ENCODE results near the gene NEURL1B.
"Not testable (repeated sequence)": the region's sequence is repeated elsewhere in the genome, so short reads cannot be mapped to it uniquely, and the experiment has no call there.

The NEURL1B gene

GRCh38 chr5:172657524-172658233 is 16.6 kb downstream of the NEURL1B start:
- not testable (repeated sequence) for DNase-seq (ENCODE audit: low read depth)

- DNase-seq (ENCODE audit: low read depth) = no peak
Measured at GRCh38 chr5:172658391-172658790, 17.3 kb downstream of the NEURL1B start.

- peak; percentile 36 for DNase-seq (ENCODE audit: low read depth)
Measured at GRCh38 chr5:172658961-172659501, 18.0 kb downstream of the NEURL1B start.

- DNase-seq (ENCODE audit: low read depth) = no peak
Measured at GRCh38 chr5:172659570-172659908, 18.5 kb downstream of the NEURL1B start.

GRCh38 chr5:172659909-172660628 is 19.0 kb downstream of the NEURL1B start:
- peak; percentile 89 for DNase-seq (ENCODE audit: low read depth)

GRCh38 chr5:172660974-172661373 is 19.9 kb downstream of the NEURL1B start:
- DNase-seq (ENCODE audit: low read depth) = no peak

- no peak for DNase-seq (ENCODE audit: low read depth)
Measured at GRCh38 chr5:172661526-172661925, 20.5 kb downstream of the NEURL1B start.

- DNase-seq (ENCODE audit: low read depth) = no peak
Measured at GRCh38 chr5:172662596-172662995, 21.5 kb downstream of the NEURL1B start.

- DNase-seq (ENCODE audit: low read depth) = no peak
Measured at GRCh38 chr5:172664018-172664417, 23.0 kb downstream of the NEURL1B start.

- DNase-seq (ENCODE audit: low read depth) = no peak
Measured at GRCh38 chr5:172664681-172665541, 23.8 kb downstream of the NEURL1B start.

GRCh38 chr5:172666251-172666650 is 25.2 kb downstream of the NEURL1B start:
- no peak for DNase-seq (ENCODE audit: low read depth)

- no peak for DNase-seq (ENCODE audit: low read depth)
Measured at GRCh38 chr5:172667786-172668593, 26.9 kb downstream of the NEURL1B start.

- DNase-seq (ENCODE audit: low read depth) = no peak
Measured at GRCh38 chr5:172668594-172669071, 27.6 kb downstream of the NEURL1B start.

GRCh38 chr5:172669386-172670004 is 28.4 kb downstream of the NEURL1B start:
- no peak for DNase-seq (ENCODE audit: low read depth)

- DNase-seq (ENCODE audit: low read depth) = no peak
Measured at GRCh38 chr5:172670005-172670402, 28.9 kb downstream of the NEURL1B start.

- DNase-seq (ENCODE audit: low read depth) = no peak
Measured at GRCh38 chr5:172670444-172670843, 29.4 kb downstream of the NEURL1B start.

- DNase-seq (ENCODE audit: low read depth) = no peak
Measured at GRCh38 chr5:172671091-172671490, 30.0 kb downstream of the NEURL1B start.

GRCh38 chr5:172672681-172673080 is 31.6 kb downstream of the NEURL1B start:
- DNase-seq (ENCODE audit: low read depth) = no peak

GRCh38 chr5:172674155-172674554 is 33.1 kb downstream of the NEURL1B start:
- no peak for DNase-seq (ENCODE audit: low read depth)

GRCh38 chr5:172676914-172677475 is 35.9 kb downstream of the NEURL1B start:
- DNase-seq (ENCODE audit: low read depth) = no peak
